ENCODE data around the gene RAB33B. TPM values are rescaled to one million over a fixed set of nuclear protein-coding genes. Genes with fewer than 3 reads are reported as not detected.

Gene RAB33B
- total RNA-seq, 4 donors from 2014 or later = 12.1 to 14.4 (median 14.1) TPM

DNA sequence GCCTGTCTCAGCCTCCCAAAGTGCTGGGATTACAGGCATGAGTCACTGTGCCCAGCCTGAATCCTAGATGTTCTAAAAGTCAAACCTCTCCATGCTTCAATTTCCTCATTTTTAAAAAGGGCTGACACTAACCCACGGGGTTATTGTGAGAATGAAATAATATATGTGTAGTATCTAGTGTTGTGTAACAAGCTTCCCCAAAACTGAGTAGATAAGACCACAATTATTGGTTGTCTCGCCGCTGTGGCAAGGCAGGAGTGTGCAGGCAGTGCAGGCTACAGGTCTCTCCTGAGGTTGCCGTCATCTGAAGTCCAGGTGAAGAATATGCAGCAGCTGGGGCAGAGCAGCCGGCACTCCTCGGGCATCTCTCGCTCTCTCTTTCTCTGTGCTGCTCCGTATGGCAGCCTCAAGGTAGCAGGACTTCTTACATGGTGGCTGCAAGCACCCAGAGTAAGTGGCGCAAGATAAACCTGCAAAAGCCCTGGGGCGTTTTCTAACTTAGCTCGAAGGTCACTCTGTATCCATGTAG, 30.9 kb downstream of the RAB33B start:
- TF ChIP-seq, protein P1, sequence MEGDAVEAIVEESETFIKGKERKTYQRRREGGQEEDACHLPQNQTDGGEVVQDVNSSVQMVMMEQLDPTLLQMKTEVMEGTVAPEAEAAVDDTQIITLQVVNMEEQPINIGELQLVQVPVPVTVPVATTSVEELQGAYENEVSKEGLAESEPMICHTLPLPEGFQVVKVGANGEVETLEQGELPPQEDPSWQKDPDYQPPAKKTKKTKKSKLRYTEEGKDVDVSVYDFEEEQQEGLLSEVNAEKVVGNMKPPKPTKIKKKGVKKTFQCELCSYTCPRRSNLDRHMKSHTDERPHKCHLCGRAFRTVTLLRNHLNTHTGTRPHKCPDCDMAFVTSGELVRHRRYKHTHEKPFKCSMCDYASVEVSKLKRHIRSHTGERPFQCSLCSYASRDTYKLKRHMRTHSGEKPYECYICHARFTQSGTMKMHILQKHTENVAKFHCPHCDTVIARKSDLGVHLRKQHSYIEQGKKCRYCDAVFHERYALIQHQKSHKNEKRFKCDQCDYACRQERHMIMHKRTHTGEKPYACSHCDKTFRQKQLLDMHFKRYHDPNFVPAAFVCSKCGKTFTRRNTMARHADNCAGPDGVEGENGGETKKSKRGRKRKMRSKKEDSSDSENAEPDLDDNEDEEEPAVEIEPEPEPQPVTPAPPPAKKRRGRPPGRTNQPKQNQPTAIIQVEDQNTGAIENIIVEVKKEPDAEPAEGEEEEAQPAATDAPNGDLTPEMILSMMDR (IDR thresholded peaks at IDR 0.05; ENCODE audit: low read depth) = no peak

DNA sequence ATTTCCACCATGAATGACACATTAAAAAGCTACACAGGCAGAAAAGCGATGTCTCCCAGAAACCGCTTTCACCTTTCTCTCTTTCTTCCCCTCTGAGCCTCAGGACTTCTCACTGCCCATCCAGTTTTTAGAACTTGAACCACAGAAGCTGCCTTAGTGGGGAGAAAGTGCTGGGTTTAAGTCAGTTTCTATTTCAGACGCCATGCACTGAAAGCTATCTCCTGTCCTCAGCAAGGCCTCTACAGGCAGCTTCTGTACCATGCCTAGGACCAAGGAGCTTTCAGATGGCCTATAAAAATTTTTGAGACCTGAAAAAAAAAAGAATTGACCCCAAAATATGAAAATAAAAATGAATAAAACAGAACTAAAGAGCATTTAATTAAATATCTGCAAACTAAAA, 34.5 kb downstream of the RAB33B start:
- TF ChIP-seq, protein P1 (IDR thresholded peaks at IDR 0.05; ENCODE audit: low read depth) = no peak

DNA sequence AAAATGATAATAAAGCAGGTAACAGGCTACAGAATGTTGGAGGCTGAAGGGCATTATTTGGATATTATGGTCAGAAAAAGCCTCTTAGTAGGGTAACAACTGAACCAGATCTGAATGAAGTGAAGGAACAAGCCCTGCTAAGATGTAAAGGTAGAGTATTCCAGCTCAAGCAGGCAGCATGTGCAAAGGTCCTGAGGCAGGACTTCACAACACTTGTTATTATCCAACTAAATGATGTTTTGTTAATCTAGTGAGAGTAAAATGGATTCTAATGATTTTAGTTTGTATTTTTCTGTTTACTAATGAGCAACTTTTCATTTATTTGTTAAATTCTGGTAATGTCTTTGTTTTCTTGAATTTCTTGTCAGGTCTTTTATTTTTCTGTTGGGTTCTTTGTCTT, 35.7 kb downstream of the RAB33B start:
- TF ChIP-seq, protein P1 (IDR thresholded peaks at IDR 0.05; ENCODE audit: low read depth) = no peak

DNA sequence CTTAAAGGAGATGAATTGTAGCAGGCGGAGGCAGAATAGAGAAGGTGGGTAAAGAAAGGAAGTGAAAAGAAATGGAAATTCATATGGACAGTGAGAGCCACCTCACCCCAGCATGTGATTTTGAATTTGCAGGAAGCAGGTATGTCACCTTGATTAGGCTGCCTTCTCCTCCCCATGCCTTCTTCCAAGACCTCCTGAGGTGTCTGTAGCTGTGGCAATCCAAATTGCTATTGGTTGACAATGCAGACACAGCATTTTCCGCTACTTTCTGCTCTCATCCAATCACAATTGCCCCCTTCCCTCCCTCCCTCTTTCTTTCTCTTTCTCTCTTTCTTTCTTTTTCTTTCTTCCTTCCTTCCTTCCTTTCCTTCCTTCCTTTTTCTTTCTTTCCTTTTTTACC, 38.5 kb downstream of the RAB33B start:
- TF ChIP-seq, protein P1 (IDR thresholded peaks at IDR 0.05; ENCODE audit: low read depth) = no peak

DNA sequence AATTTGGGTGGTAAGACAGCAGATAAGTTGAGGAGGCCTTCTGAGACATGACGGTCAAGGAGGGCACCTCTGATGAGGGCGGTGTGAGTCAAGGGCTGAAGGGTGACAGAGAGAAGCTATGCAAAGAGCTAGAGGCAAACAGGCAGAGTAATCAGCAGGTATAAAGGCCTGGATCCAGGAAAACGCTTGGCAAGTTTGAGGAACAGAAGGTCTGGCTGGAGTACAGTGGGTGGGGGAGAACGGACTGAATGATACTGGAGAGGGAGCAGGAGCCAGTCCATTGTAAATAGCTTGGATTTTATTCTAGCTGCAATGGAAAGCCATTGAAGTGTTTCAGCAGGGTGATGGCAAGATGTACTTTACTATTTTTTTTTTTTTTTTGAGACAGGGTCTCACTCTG, 39.3 kb downstream of the RAB33B start:
- TF ChIP-seq, protein P1 (IDR thresholded peaks at IDR 0.05; ENCODE audit: low read depth) = no peak

DNA sequence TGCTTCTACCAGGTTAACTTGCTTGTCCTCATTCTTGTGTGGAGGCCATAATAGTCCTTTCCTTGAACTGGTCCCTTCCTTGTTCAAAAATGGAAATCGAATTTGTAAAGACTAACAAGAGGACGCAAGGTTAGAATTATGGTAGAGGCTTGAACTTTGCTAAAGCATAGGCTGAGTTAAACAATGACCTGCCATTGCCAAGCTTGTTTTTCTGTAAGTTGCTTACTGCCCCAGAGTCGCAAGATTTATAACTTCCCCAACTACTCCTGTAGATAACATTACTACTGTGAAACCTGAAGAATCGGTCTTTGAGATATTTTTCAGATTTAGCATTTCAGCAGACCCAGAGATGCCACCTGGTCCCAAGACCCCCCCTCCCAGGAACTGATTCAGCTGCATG, 45.3 kb downstream of the RAB33B start:
- TF ChIP-seq, protein P1 (IDR thresholded peaks at IDR 0.05; ENCODE audit: low read depth) = no peak

DNA sequence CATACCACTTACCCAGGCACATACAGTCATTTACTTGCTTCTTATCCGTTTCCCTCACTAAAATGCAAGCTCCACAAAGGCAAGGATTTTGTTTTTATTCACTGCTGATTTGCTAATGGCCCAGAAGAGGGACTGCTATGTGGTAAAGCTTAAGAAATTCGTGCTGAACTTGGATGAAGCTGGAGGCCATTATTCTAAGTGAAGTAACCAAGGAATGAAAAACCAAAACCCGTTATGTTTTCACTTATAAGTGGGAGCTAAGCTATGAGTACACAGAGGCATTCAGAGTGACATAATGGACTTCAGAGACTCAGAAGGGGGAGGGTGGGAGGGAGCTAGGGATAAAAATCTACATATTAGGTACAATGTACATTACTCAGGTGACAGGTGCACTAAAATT, 47.2 kb downstream of the RAB33B start:
- TF ChIP-seq, protein P1 (IDR thresholded peaks at IDR 0.05; ENCODE audit: low read depth) = no peak

Measured in subcutaneous adipose tissue (tissue), 4 donors.